Frontal cortex (tissue), 4 donors: ENCODE measurements around the gene RNF19B. TPM values are rescaled to one million over a fixed set of nuclear protein-coding genes. Genes with fewer than 3 reads are reported as not detected.
A peak's percentile ranks its signal among the peaks of the same experiment; 100 is the strongest.

ENCODE experiments used
- DNase-seq, 2 donors: peaks; one replicate each; pipeline ENCODE4 v3.0.0; 2012; ENCODE audit warnings: low spot score in 2 of 2
- FAIRE-seq: peaks from 2 replicates; lab custom pipeline; 2012; peaks lifted over from hg19 to GRCh38; lab: Jason Lieb, UNC
- total RNA-seq: library from RNA; depleted of rRNA; stranded (reverse); fragments of >200 nt; gene quantifications from one replicate; pipeline ENCODE4 v1.2.3, GENCODE V29; 2014
- donor health status: control.
- donor health status: control.
- donor health status: control.

Gene RNF19B
- total RNA-seq, 1 donor from 2014 or later = 37.1 TPM

DNA sequence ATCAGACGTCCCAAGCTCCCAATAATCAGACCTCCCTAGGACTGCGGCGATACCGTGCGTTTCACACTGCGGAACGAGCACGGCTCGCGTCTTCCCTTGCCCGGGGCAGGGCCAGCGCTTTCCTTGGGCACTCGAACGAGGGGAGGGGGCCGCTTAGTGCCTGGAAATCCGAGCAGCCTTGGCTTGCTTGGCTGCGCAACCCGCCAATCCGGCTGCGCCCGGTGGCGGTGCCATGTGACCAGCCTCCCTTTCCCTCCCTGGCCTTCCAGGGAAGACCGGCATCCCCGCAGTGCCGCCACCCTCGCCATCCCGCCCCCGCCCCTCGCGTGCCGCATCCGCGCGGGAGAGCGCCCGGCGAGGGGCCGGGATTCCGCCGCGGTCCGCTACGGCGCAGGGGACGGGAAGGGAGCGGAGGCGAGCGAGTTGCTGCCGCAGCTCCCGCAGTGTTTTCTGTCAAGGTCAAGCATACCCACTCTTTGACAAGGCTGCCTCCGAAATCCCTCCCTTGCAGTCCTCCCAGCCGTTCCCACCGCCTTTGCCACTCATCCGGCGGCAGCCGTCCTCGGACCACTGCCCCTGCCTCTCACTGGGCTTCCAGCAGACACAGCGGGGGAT, 8.3 kb upstream of the RNF19B start:
- FAIRE-seq = no peak
- DNase-seq = peak; percentile 74 to 83

GRCh38 chr1:32971576-32971975, 7.0 kb upstream of the RNF19B start:
- no peak for DNase-seq
- FAIRE-seq = no peak

DNA sequence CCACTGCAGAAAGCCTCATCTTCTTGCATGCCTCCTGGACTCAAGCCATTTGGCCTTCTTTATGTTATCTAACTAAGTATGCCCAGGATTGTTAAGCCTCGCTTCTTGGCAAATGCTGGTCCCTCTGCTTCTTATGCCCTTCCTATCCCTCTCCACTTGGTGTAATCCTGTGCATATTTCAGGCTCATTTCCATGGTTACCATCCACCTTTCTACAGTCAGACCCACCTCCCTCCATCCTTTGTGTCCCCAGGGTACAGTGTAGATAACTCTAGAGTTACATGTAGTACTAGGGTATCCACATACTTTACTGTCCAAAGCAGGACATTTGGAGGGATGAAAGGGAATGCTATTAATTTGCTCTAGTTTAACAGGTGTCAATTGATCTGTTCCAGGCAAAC, 6.5 kb upstream of the RNF19B start:
- DNase-seq (no peak), FAIRE-seq (no peak)

- DNase-seq (no peak), FAIRE-seq (no peak)
These were observed 5.0 kb upstream of the RNF19B start for GRCh38 chr1:32969566-32969965.

- DNase-seq = no peak
- FAIRE-seq = no peak
These were observed 3.4 kb upstream of the RNF19B start for GRCh38 chr1:32967888-32968568.

GRCh38 chr1:32966900-32967299, 2.3 kb upstream of the RNF19B start:
- FAIRE-seq (no peak), DNase-seq (no peak)

DNA sequence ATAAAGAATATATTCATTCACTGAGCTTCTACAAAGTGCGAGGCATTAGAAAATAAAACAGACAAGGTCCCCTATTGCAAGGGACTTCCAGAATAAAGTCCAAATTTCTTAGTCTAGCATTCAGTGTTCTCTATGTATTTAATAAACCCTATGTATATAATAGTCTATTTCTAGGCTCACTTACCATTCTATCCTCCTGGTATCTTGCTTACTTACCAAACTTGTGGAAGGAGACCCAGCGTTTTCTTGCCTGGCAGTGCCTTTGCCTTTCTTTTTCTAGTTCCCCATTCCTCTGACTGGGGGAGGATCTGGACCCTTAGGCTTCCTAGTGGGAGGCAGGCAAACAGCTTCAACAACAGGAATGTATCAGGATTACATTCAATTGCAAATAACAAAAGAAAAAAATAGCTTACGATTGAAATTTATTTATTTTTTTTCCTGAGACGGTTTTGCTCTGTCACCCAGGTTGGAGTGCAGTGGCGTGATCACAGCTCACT, 690 bp upstream of the RNF19B start:
- no peak for DNase-seq
- FAIRE-seq = no peak

DNA sequence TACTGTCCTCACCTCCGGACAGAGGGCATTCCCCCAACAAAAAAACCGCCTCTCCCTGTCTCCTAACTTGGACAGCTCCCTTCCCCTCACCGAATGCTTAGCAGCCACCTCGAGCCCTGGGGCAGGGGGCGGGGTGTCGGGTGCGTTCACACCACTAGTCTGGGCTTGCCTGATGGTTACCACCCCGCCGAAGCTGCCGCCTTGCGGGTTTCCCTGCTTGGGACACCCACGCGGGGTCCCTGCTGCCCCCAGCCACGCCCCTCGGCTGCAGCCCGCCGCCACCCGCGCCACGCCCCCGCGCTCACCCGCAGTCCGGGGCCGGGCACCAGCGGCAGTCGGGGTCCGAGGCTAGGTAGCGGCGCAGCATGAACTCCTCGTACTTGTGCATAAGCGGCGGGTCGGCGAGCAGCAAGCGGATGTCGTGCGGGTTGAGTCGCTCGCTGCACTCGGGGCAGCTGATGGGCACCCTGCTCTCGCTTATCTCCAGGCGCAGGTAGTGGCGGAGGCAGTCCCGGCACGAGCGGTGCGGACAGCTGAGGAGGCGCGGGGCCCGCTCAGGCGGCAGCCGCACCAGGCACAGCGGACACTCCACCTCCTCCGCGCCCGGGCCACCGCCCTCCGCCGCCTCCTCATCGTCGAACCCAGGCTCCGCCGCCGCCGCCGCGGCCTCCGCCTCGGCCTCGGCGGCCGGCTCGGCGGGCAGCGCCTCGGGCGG, 706 bp downstream of the RNF19B start:
- FAIRE-seq = no peak
- DNase-seq = peak; percentile 48 to 62

GRCh38 chr1:32962248-32962896, 2.2 kb downstream of the RNF19B start:
- no peak for DNase-seq
- FAIRE-seq = no peak

DNA sequence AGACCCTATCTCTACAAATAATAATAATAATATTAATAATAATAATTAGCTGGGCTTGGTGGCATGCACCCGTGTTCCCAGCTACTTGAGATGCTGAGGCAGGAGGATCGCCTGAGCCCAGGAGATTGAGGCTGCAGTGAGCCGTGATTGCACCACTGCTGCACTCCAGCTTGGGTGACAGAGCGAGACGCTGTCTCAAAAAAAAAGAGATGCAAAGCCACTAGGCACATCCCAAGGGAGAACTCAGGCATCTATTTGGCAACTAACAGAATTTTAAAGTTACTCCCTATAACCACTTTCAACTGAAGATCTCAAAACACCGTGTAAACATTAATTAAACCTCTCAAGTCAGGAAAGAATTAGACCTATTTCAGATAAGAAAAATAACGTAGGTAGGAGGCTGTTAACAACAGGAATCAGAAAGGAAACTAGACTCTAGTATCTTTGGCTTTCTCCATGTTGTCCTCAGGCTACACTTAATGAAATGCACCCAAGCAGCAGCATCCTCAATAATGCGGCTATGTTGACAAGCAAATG, 3.7 kb downstream of the RNF19B start:
- FAIRE-seq (no peak), DNase-seq (no peak)

DNA sequence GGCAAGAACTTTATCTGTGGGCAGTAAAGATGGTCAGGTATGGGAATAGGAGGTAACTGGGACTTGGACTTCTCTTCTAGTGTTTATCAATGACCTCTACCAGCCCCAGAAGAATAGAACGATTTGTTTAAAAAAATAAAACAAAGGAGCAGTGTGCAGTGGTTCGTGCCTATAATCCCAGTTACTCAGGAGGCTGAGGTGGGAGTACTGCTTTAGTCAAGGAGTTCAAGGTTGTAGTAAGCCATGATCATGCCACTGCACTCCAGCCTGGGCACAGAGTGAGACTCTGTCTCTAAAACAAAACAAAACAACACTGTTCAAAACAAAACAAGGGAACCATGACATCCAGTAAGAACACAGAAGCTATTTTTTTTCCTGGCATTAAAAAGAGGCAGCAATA, 4.3 kb downstream of the RNF19B start:
- DNase-seq = no peak
- no peak for FAIRE-seq

DNA sequence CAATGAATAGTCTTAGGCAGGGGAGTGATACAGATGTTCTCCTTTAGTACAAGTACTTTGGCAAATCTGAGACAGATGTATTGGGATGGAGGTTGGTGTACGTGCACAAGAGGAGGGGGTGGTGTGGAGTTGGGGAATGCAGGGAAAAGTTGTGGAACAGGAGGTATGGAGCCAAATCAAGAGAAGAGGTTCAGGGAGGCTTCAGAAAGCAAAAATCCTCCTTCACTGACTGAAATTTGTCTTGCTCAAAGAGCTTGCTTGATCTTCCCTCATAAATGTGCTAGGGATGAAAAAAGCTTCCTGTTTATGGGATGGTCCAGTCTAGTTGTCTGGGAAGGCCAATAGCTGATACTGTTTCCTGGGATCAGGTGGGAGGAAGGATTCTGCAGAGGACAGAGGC, 5.8 kb downstream of the RNF19B start:
- DNase-seq = no peak
- no peak for FAIRE-seq

DNA sequence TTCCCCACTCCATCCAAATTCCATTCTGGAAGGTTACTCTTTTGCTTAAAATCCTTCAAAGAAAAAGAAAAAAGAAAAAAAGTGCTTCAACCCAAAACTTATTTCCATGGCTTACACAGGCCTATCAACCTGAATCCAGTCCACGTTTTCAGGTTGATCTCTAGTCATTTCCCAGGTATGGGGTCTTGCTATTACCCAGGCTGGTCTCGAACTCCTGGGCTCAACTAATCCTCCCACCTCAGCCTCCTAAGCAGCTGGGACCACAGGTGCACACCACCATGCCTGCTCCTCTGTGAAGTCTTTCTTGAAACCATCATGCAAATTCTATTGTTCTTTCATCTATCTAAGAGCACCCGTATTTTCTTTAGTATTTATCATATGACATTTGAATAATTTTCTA, 7.6 kb downstream of the RNF19B start:
- DNase-seq = no peak
- FAIRE-seq = no peak

- DNase-seq (no peak), FAIRE-seq (no peak)
These were observed 10.4 kb downstream of the RNF19B start for GRCh38 chr1:32954168-32954567.

DNA sequence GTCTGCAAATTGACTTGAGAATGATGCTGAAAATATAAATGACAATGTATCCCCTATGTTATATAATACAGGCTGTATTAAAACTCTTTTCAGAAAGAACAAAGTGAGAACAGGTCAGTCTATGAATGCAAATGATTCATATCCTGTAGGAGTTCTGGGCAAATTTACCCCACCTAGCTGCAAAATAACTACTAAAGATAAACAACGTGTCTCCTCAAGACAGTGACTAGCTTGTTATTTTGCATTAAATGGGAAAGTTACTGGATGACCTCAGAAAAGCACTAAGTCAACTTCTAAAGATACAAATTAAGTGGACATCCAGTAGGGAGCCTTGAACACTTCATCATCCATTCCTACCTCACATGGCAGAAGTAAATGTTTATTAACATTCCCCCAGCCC, 11.1 kb downstream of the RNF19B start:
- no peak for DNase-seq
- no peak for FAIRE-seq

DNA sequence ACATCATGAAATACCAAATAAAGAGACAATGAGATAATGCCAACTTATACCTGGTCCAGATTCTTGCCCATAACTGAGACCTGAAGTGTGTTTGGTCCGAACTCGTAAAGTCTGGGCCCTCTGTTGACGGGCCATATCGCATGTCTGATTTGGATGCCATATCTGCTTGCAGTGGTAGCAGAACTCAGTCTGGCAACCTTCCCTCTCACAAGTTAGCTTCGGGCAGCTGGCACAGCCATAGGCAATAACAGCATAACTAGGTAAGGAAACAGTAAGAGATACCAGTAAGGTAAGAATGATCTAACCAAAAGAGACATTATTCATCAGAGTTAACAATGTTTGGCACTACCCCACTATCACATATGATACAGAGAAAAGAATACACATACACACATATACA, 15.1 kb downstream of the RNF19B start:
- FAIRE-seq (no peak), DNase-seq (no peak)

GRCh38 chr1:32948905-32949304, 15.7 kb downstream of the RNF19B start:
- FAIRE-seq (no peak), DNase-seq (no peak)

DNA sequence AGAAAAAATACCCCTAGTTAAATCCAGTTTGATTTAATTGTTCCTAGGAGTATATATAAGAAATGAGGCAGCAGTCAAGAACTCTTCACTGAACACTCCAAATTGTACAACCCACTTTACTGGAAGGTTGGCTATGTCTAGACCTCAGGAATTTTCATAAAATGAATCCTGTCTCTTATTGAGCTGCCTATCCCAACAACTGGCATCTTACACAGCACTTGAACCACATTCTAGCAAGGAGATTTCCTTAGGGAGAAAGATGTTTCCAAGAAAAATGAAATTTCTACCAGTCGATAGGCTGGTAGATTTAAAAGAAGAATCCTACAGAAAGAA, 16.3 kb downstream of the RNF19B start:
- FAIRE-seq (no peak), DNase-seq (no peak)

DNA sequence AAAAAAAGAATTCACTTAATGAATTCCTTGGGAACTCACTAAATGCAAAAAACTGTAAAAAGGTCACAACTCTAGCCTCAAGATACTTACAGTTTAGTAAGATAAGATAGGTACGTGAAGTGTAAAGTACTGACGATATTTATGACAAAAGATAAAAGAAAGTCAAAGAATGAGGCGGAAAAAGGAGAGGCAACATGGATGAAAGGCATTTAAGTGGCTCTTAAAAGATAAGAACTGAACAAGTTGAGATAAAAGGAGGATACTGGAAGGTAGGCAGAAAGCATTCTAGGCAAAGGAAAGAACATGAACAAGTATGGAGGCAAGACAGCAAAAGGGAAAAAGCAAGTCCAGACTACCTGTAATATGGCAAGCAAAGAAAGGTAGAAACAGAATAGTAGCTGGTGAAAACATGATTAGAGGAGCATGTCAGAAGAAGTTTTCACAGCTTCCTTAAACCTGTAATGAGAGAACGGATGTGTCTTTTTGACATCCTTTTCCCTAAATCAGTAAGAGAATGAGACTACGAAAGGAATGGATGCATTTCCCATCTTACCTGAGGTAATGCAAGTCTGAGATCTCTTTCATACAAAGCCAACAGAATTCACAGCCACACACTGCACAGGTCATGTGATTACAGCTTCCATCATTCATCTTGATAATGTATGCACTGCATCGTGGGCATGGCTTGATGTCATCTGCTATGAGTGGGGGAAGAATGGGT, 16.8 kb downstream of the RNF19B start:
- FAIRE-seq (no peak), DNase-seq (no peak)

- DNase-seq (no peak), FAIRE-seq (no peak)
These were observed 18.2 kb downstream of the RNF19B start for GRCh38 chr1:32946413-32946812.
